KMS-11 (cell line): Measurements from ENCODE around the gene PIGC.

Experiments used
- H2AFZ ChIP-seq: fragments of 200-600 bp; sonication (generic); 2 replicates; pipeline ENCODE4 v1.6.1; 2016; ENCODE audit warnings: antibody characterized with exemption, mixed run types, low read depth
- H3K27ac ChIP-seq: fragments of 200-600 bp; sonication (generic); 2 replicates; pipeline ENCODE4 v1.6.1; 2016; ENCODE audit warnings: mild to moderate bottlenecking, mixed run types
- H3K27me3 ChIP-seq: fragments of 200-600 bp; sonication (generic); 2 replicates; pipeline ENCODE4 v1.6.1; 2017; ENCODE audit warnings: mild to moderate bottlenecking, low read depth, mixed run types, moderate library complexity; ENCODE audit not compliant: insufficient read depth
- H3K36me3 ChIP-seq: fragments of 200-600 bp; sonication (generic); 2 replicates; pipeline ENCODE4 v1.6.1; 2017; ENCODE audit warnings: mild to moderate bottlenecking, mixed run types; ENCODE audit not compliant: insufficient read depth
- H3K4me1 ChIP-seq: fragments of 200-600 bp; sonication (generic); 2 replicates; pipeline ENCODE4 v1.6.1; 2016; ENCODE audit warnings: mild to moderate bottlenecking, low read depth, mixed run types; ENCODE audit not compliant: poor library complexity, severe bottlenecking
- H3K4me2 ChIP-seq: fragments of 200-600 bp; sonication (generic); 2 replicates; pipeline ENCODE4 v1.7.0; 2016; ENCODE audit warnings: mild to moderate bottlenecking, mixed run types
- H3K4me3 ChIP-seq: fragments of 200-600 bp; sonication (generic); IDR thresholded peaks from 2 replicates; pipeline ENCODE4 v1.6.1; 2017; ENCODE audit warnings: low read depth, low read length, mixed read lengths; ENCODE audit not compliant: insufficient read depth
- H3K79me2 ChIP-seq: fragments of 200-600 bp; sonication (generic); 2 replicates; pipeline ENCODE4 v1.6.1; 2016; ENCODE audit warnings: low read depth, mixed run types; ENCODE audit not compliant: insufficient read depth
- H3K9ac ChIP-seq: fragments of 200-600 bp; sonication (generic); 2 replicates; pipeline ENCODE4 v1.6.1; 2016; ENCODE audit warnings: mild to moderate bottlenecking, mixed run types
- H4K20me1 ChIP-seq: fragments of 200-600 bp; sonication (generic); 2 replicates; pipeline ENCODE4 v1.6.1; 2016; ENCODE audit warnings: mild to moderate bottlenecking, mixed run types; ENCODE audit not compliant: insufficient read depth
- CTCF ChIP-seq: fragments of 200-600 bp; sonication (generic); conservative IDR thresholded peaks from 2 replicates; pipeline ENCODE4 v1.6.1; 2017; ENCODE audit warnings: low read depth, mild to moderate bottlenecking, antibody characterized with exemption, low read length, moderate library complexity, mixed read lengths

Gene PIGC

GRCh38 chr1:172402878-172403569 lies 40.8 kb downstream of the PIGC start:
- H3K27me3 ChIP-seq: no peaks in the 10 kb centered on the region
- no peak overlapping the region for H3K4me3 ChIP-seq
- no peak for TF ChIP-seq CTCF
- no peak overlapping the region for H3K4me2 ChIP-seq
- no peak overlapping the region for H2AFZ ChIP-seq
- H4K20me1 ChIP-seq: no peaks in the 10 kb centered on the region
- H3K4me1 ChIP-seq: no peaks in the 10 kb centered on the region
- no peaks in the 10 kb centered on the region for H3K79me2 ChIP-seq
- H3K27ac ChIP-seq: no peak overlapping the region
- no peak overlapping the region for H3K9ac ChIP-seq
- no peaks in the 10 kb centered on the region for H3K36me3 ChIP-seq

GRCh38 chr1:172401892-172402291 lies 42.0 kb downstream of the PIGC start:
- no peaks in the 10 kb centered on the region for H3K4me1 ChIP-seq
- TF ChIP-seq CTCF: no peak
- H3K4me2 ChIP-seq: no peak overlapping the region
- H3K4me3 ChIP-seq: no peak overlapping the region
- no peaks in the 10 kb centered on the region for H3K27me3 ChIP-seq
- H2AFZ ChIP-seq: no peak overlapping the region
- H3K9ac ChIP-seq: no peak overlapping the region
- no peaks in the 10 kb centered on the region for H4K20me1 ChIP-seq
- H3K27ac ChIP-seq: no peak overlapping the region
- H3K79me2 ChIP-seq: no peaks in the 10 kb centered on the region
- no peaks in the 10 kb centered on the region for H3K36me3 ChIP-seq

- Histone ChIP-seq H3K27me3 (no peaks in the 10 kb centered on the region), H2AFZ (no peak overlapping the region), H4K20me1 (no peaks in the 10 kb centered on the region), H3K4me3 (no peak overlapping the region), H3K4me1 (no peaks in the 10 kb centered on the region), H3K36me3 (no peaks in the 10 kb centered on the region), H3K79me2 (no peaks in the 10 kb centered on the region), H3K27ac (no peak overlapping the region), H3K9ac (no peak overlapping the region), H3K4me2 (no peak overlapping the region)
- TF ChIP-seq CTCF: no peak
These were observed 42.4 kb downstream of the PIGC start for GRCh38 chr1:172401477-172401876.

- Histone ChIP-seq H3K27ac (no peak overlapping the region), H3K27me3 (no peaks in the 10 kb centered on the region), H3K9ac (no peak overlapping the region), H2AFZ (no peak overlapping the region), H3K79me2 (no peaks in the 10 kb centered on the region), H3K4me3 (no peak overlapping the region), H4K20me1 (no peaks in the 10 kb centered on the region), H3K36me3 (no peaks in the 10 kb centered on the region), H3K4me1 (no peaks in the 10 kb centered on the region), H3K4me2 (no peak overlapping the region)
- no peak for TF ChIP-seq CTCF
These were observed 43.2 kb downstream of the PIGC start for GRCh38 chr1:172400722-172401105.
